Measurements from ENCODE around the gene DFFA.
"Not testable (repeated sequence)": the region's sequence is repeated elsewhere in the genome, so short reads cannot be mapped to it uniquely, and the experiment has no call there.

The DFFA gene

GRCh38 chr1:10425826-10426534 is 46.3 kb downstream of the DFFA start:
- DNase-seq = not testable (repeated sequence)

GRCh38 chr1:10424651-10425050 is 47.7 kb downstream of the DFFA start:
- no peak for DNase-seq

GRCh38 chr1:10424034-10424433 is 48.3 kb downstream of the DFFA start:
- no peak for DNase-seq

- DNase-seq = no peak
Measured at GRCh38 chr1:10421637-10422036, 50.7 kb downstream of the DFFA start.

GRCh38 chr1:10419351-10419750 is 53.0 kb downstream of the DFFA start:
- no peak for DNase-seq

- not testable (repeated sequence) for DNase-seq
Measured at GRCh38 chr1:10418741-10419140, 53.6 kb downstream of the DFFA start.

GRCh38 chr1:10415967-10416366 is 56.4 kb downstream of the DFFA start:
- DNase-seq = not testable (repeated sequence)

GRCh38 chr1:10415211-10415930 is 57.0 kb downstream of the DFFA start:
- peak; percentile 76 for DNase-seq

GRCh38 chr1:10407201-10407600 is 65.1 kb downstream of the DFFA start:
- DNase-seq = no peak

All from fibroblast of skin of right quadriceps (primary cell).